Stimulated activated CD4-positive, alpha-beta T cell treated with anti-CD3 and anti-CD28 coated beads, Interleukin-12 subunit alpha, Interleukin-12 subunit beta, amount 100 ng/mL, for 24 hours (primary cell): ENCODE data around the gene TNPO2.
"Not testable (repeated sequence)": the region's sequence is repeated elsewhere in the genome, so short reads cannot be mapped to it uniquely, and the experiment has no call there.

Experiments
- DNase-seq, 2 experiments: peaks; one replicate each; pipeline ENCODE4 v3.0.0-alpha.2; 2020; ENCODE audit warnings: low read depth in 2 of 2

Gene TNPO2

DNA sequence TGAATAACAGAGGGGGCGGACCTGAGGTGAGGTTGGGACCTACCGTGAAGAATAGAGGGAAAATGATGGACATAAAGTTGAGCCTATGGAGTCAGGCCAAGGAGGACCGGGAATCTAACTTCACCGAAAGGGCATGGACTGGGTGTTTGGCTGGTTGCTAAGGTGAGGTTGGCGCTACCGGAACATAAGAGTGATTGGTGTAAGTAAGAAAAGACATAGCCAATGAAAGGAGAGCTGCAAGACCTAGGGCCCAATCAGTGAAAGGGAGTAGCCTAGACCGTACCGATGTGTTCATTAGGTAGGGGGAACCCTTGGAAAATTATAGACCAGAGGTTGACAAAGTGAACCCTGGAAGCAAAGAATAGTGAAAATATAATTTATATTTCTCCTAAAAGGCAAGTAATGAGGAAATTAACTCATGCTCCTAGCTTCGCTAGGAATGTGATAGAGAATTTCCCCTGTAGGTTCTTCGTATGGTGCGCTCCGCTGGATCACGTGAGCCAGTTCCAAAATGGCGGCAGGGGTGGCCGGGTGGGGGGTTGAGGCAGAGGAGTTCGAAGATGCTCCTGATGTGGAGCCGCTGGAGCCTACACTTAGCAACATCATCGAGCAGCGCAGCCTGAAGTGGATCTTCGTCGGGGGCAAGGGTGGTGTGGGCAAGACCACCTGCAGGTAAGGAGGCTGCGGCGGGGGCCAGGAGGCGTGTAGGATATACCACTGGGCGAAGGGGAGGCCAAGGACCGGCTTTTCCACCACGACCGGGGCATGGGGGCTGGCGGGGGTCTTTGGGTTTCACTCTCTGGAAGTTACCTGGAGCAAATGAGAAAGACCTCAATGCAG lies 13.5 kb upstream of the TNPO2 start, which contains the start of gene GET3:
GET3 (plus strand) TSS at position 503 of the 840 bp plus-strand sequence; CDS start at position 512, 9 bp downstream.
- DNase-seq: peak; percentile 55 to 69

DNA sequence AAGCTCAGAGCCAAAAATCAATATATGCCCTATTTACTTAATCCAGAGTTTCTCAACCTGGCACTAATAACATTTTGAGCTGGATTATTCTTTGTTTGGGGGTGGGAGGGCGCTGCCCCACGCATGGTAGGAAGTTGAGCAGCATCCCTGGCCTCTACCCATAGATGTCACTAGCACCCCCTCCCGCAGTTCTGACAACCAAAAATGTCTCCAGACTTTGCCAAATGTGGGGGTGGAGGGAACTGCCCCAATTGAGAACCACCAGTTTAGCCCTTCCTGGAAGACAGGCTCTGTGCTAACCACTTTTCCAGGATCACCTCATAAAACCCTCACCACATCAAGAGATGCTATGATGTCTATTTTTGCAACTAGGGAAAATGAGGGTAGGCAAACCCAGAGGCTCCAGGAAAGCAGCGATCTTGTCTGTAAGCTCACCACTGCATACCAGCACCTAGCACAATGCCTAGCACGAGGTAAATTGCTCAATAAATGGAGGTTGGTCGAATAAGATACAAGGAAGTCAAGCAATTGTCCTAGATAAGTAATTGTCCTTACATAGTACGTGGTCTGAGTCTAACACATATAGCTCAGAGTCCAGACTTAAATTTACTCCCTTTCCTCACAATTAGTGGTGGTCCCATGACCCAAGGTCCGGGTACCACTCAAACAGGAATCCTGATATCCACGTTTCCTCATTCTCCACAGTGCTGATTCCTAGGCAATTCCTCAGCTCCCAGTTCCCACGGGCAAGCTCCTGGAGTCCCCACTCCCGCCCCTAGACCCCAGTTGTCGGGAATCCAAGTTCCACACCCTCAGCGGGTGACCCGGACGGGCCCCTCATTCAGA lies 9.9 kb upstream of the TNPO2 start:
- DNase-seq: peak in 1 of 2 experiments; percentile 61

DNA sequence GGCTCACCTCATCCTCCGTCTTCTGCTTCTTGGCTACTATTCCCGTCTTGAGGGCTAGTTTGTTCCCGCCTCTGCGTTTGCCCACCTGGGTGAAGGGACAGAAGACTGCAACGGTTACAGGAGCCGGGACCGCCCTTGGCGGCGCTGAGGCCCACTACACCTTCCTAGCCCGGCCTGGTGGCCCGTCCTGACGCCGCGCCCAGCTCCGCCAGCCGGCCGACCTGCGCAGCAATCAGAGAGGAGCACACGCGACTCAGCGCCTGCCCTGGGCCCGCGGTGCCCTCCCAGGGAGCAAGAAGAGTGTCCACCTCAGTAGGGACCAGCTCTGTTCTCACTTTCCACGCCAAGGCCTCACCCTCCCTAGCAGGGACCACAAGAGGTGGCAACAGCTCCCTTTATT lies 7.6 kb upstream of the TNPO2 start:
- no peak for DNase-seq

DNA sequence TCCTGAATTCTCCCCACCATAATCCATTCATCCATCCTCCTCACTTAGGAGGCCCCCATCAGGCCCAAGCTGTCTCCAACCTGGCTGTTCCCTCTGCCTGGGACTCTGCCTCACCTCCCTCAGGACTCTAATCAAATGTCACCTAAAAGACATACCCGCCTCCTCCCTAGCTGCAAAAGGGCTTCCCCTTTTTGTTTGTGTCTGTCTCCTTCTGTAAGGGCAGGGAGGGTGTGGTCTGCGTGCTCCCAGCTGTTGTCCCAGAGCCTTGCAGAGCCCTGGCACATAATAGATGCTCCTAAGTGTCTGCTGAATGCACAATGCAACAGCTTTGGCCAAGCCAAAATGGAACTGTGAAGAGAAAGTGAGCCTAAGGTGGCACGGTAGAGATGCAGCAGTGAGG lies 6.3 kb upstream of the TNPO2 start:
- DNase-seq: no peak

GRCh38 chr19:12727745-12728433 lies 4.2 kb upstream of the TNPO2 start:
- no peak for DNase-seq

GRCh38 chr19:12726988-12727316 lies 3.2 kb upstream of the TNPO2 start:
- DNase-seq: no peak

GRCh38 chr19:12725612-12726011 lies 1.9 kb upstream of the TNPO2 start:
- not testable (repeated sequence) for DNase-seq

GRCh38 chr19:12723381-12723640 lies 421 bp downstream of the TNPO2 start:
- DNase-seq: no peak

GRCh38 chr19:12722566-12723380 lies 959 bp downstream of the TNPO2 start:
- DNase-seq: peak; percentile 83 to 91

DNA sequence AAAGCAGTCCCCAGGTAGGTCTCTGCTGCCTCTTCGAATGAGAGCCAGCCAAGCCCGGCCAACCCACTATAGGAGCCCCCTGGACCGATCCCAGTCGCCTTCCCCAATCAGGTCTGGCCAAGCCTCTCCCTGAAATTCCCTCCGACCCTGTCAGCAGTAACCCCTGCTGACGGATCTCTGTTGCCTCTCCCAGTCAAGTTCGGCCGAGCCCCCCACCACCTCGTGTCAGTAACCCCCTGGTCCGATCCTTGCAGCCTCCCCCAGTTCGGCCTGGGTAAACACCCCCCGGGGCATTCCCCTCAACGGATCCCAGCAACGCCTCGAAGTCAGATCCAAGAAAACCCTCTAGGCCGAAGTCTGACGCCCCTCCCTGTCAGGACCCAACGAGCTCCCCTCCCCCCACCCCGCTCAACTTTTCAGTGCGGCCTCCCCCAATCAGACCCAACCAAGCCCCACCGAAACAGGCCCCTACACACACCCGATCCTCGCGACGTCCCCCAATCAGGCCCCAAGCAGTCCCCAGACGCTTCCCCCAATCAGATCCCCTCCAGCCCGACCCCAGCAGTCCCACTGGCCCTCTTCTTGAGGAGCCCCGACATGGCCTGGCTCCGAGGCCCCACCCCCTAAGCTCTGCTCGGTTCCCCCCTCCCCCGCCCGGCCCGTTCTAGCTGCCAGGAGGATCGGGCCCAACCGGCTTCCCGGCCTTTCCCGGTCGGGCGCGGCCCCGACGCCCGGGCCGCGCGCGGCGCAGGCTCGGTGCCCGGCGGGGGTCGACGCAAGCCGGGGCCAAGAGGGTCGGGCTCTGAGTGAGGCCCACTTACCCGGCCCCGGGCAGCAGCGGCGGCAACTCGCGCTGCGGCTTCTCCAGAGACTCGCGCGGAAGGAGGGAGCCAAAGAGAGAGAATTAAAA lies 1.8 kb downstream of the TNPO2 start:
- DNase-seq: no peak

DNA sequence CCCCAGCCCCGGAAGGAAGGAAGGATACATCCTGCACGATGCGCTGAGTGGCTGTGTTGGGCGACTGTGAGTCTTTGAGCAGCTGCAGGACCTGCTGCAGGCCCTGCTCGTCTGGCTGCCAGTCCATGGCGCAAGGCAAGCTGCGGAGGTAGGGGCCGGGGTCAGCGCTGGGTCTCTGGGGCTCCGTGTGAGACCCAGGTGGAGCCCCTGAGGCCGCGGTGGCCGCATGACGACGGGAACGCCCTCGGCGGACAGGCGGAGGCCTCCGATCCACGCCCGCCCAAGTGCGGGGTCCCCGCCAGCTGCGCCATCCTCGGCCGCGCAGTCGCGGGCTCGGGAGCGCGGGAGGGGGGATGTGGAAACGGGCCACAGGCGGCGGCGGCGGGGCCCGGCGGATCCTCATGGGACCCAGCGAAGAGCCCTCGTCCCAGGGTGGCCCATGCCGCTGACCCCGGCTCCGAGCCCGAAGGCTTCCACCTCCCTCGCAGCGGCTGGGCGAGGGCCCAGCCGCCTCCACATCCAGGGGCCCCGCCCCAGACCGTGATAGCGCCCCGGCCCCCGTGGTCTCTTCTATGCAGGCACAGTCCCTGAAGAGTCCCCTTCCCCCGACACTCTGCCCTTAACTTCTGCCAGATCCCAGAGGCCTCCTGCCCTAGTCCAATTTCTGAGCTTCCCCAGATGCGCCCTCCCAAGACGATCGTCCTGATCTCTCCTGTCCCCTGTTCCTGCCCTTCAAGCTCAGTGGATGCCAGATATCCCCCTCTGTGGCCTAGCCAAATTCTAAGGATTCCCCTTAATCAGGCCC lies 2.7 kb downstream of the TNPO2 start:
- DNase-seq: no peak

- no peak for DNase-seq
Measured at GRCh38 chr19:12720296-12720695, 3.4 kb downstream of the TNPO2 start.

GRCh38 chr19:12715929-12716328 lies 7.8 kb downstream of the TNPO2 start:
- DNase-seq: no peak

DNA sequence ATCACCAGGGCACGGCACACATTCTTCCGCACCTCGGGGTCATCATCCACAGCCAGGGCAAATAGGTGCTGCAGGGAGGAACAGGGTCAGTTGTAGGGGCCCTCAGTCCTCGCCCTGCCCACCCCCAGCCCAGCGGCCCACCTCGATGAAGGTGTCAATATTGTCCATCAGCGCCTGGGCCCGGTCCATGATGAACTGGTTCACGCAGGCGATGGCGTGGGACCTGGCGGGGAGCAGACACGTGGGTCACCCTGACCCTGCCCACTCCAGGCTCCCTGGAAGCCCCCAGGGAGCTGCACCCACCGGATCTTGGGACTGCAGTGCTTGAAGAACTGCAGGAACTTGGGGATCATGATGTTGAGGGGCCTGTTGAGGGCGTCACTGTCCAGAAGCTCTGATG lies 8.6 kb downstream of the TNPO2 start:
- DNase-seq: no peak

GRCh38 chr19:12713304-12713703 lies 10.4 kb downstream of the TNPO2 start:
- not testable (repeated sequence) for DNase-seq

GRCh38 chr19:12712077-12712476 lies 11.7 kb downstream of the TNPO2 start:
- not testable (repeated sequence) for DNase-seq

DNA sequence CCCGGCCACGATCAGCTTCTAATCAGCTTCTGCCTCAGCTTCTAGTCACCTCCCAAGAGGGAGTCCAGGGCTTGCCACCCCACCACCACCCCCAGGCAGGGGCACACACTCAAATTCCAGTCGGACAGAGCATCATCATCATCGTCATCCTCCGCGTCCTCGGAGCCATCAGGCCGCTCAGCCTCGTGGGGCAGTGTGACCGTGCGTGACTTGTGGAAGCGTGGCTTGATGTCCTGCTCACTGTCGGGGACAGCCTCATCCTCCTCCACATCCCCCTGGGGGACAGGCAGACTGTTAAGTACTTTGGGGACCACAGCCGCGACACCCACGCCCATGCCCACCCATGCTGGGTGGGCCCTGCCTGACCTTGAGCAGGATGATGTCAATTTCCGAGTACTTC lies 12.5 kb downstream of the TNPO2 start:
- DNase-seq: no peak

DNA sequence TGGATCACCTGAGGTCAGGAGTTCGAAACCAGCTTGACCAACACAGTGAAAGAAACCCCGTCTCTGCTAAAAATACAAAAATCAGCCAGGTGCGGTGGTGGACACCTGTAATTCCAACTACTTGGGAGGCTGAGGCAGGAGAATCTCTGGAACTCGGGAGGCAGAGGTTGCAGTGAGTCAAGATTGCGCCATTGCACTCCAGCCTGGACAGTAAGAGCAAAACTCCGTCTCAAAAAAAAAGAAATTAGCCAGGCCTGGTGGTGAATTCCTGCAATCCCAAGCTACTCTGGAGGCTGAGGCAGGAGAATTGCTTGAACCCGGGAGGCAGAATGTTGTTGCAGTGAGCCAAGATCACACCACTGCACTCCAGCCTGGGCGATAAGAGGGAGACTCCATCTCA lies 15.1 kb downstream of the TNPO2 start:
- no peak for DNase-seq

DNA sequence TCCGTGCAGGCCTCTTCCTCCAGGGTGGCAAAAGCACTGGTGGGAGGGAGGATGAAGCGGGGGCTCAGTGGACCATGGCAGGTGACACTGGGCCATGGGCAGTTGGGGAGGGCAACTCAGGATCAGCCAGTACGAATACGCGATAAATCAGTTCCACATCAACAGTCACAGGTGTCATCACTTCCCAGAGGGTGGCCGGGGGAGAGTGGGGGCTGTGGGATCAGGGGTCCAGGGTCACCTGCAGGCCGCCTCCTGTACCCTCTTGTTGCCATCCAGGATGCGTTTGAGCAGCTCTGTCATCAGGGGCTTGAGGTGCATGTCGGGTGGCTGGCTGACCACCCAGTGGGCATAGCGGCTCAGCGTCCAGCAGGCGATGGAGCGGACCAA lies 17.4 kb downstream of the TNPO2 start:
- no peak for DNase-seq
